K562 (cell line): ENCODE results near the gene SLC30A1. TPM values are rescaled to one million over a fixed set of nuclear protein-coding genes. Genes with fewer than 3 reads are reported as not detected.
A peak's percentile ranks its signal among the peaks of the same experiment; 100 is the strongest.

Experiments used
- BRCA1 ChIP-seq, 2 experiments: fragments of 450-650 bp in 1 of 2; sonication (generic) in 1 of 2; formaldehyde crosslinking in 1 of 2; IDR thresholded peaks; 2 replicates each; pipeline versions ENCODE4 v1.5.0 to v1.6.1; 2017 to 2020; ENCODE audit warnings: mild to moderate bottlenecking in 1 of 2, missing genetic modification reagents in 1 of 2
- CBFA2T2 ChIP-seq: fragments of 450-650 bp; conservative IDR thresholded peaks from 2 replicates; pipeline ENCODE4 v1.6.1; 2017; ENCODE audit warnings: mild to moderate bottlenecking
- GATAD2B ChIP-seq: fragments of 450-650 bp; IDR thresholded peaks from 2 replicates; pipeline ENCODE4 v1.6.1; 2017; ENCODE audit warnings: mild to moderate bottlenecking, borderline replicate concordance
- HEY1 ChIP-seq: fragments of 250-450 bp; sonication (Bioruptor Pico); IDR thresholded peaks from 2 replicates; pipeline ENCODE4 v1.5.0; 2020; ENCODE audit warnings: mild to moderate bottlenecking, moderate library complexity, borderline replicate concordance
- JUND ChIP-seq, 2 experiments: IDR thresholded peaks; 2 replicates in 1 of 2; 3 replicates in 1 of 2; pipeline ENCODE4 v1.6.1; 2011; ENCODE audit warnings: borderline replicate concordance in 2 of 2, low read depth in 2 of 2, low read length in 2 of 2, improper control_type of control experiment in 1 of 2, missing biosample characterization in 1 of 2, missing genetic modification characterization in 1 of 2, missing genetic modification reagents in 1 of 2
- KAT8 ChIP-seq: fragments of 450-650 bp; IDR thresholded peaks from 2 replicates; pipeline ENCODE4 v1.6.1; 2016; ENCODE audit warnings: low read depth, mild to moderate bottlenecking
- NFE2L1 ChIP-seq: fragments of 450-650 bp; IDR thresholded peaks from 2 replicates; pipeline ENCODE4 v1.6.1; 2016; ENCODE audit warnings: missing genetic modification characterization, low read depth, mild to moderate bottlenecking, missing compliant biosample characterization, moderate library complexity, borderline replicate concordance
- PCBP1 ChIP-seq: fragments of 200-400 bp; formaldehyde crosslinking; IDR thresholded peaks from 2 replicates; pipeline ENCODE4 v1.6.1; 2018; ENCODE audit warnings: mild to moderate bottlenecking, low read depth, low read length; ENCODE audit not compliant: poor library complexity, severe bottlenecking
- SMC3 ChIP-seq: conservative IDR thresholded peaks from 2 replicates; pipeline ENCODE4 v1.6.1; 2011; ENCODE audit warnings: low read depth, low read length, improper control_type of control experiment; ENCODE audit not compliant: insufficient read depth
- U2AF1 ChIP-seq: fragments of 200-400 bp; formaldehyde crosslinking; optimal IDR thresholded peaks from 2 replicates; pipeline ENCODE3; 2017; ENCODE audit warnings: mild to moderate bottlenecking, low read depth, low read length, moderate library complexity
- ZBTB8A ChIP-seq: fragments of 450-650 bp; IDR thresholded peaks from 2 replicates; pipeline ENCODE4 v1.6.1; 2018; ENCODE audit warnings: mild to moderate bottlenecking, moderate library complexity; ENCODE audit not compliant: partially characterized antibody
- ZNF143 ChIP-seq: sonication (generic); formaldehyde crosslinking; IDR thresholded peaks from 2 replicates; pipeline ENCODE4 v1.9.0; 2022; ENCODE audit warnings: mild to moderate bottlenecking, missing genetic modification reagents
- ZNF445 ChIP-seq: fragments of 250-450 bp; sonication (Bioruptor Pico); IDR thresholded peaks from 2 replicates; pipeline ENCODE4 v1.4.0; 2020; ENCODE audit warnings: low read depth, mild to moderate bottlenecking, moderate library complexity
- polyA plus RNA-seq, 8 experiments: library from polyadenylated mRNA; depleted of rRNA in 4 of 8; stranded (reverse) in 5 of 8; unstranded in 3 of 8; fragments of >200 nt; fragmentation: Nextera tagmentation in 2 of 8; fragmentation: Illumina TruSeq in 1 of 8; extraction: Ambion mirVana in 2 of 8; extraction: Trizol in 1 of 8; gene quantifications; 2 replicates each; pipeline versions ENCODE4 v1.2.1 to v1.2.3, GENCODE V29; 2011 to 2014; ENCODE audit warnings: inconsistent platforms in 1 of 8, missing spikeins in 1 of 8
- total RNA-seq, 7 experiments: library from RNA; depleted of rRNA in 6 of 7; stranded (reverse); fragments of >200 nt in 6 of 7; fragmentation: Illumina TruSeq in 2 of 7; extraction: Trizol in 2 of 7; gene quantifications; 2 replicates each; pipeline versions ENCODE4 v1.2.1 to v1.2.3, GENCODE V29; 2011 to 2021; ENCODE audit warnings: low replicate concordance in 1 of 7
- TF ChIP-seq, protein P1 (sequence below): fragments of 200-800 bp; sonication (Bioruptor generic); IDR thresholded peaks from 2 replicates; pipeline ENCODE4 v1.6.1; 2016; ENCODE audit warnings: missing genetic modification characterization, missing compliant biosample characterization
- TF ChIP-seq, protein P2 (sequence below): fragments of 250-450 bp; sonication (Bioruptor Pico); IDR thresholded peaks from 2 replicates; pipeline ENCODE4 v1.4.0; 2020; ENCODE audit warnings: borderline replicate concordance
- TF ChIP-seq, protein P3 (sequence below): sonication (generic); formaldehyde crosslinking; IDR thresholded peaks from 2 replicates; pipeline ENCODE4 v1.8.1; 2023; ENCODE audit warnings: mild to moderate bottlenecking, missing genetic modification reagents
- TF ChIP-seq, protein P4 (sequence below): sonication (generic); formaldehyde crosslinking; IDR thresholded peaks from 2 replicates; pipeline ENCODE4 v1.8.0; 2022; ENCODE audit warnings: mild to moderate bottlenecking, missing genetic modification reagents

SLC30A1 gene
- total and polyA plus RNA-seq, 9 of the 15 experiments (the other 6 are each of a cell fraction or from before 2014, with no cell fraction given), result 4.1 to 14.4 (median 6.6) TPM

DNA sequence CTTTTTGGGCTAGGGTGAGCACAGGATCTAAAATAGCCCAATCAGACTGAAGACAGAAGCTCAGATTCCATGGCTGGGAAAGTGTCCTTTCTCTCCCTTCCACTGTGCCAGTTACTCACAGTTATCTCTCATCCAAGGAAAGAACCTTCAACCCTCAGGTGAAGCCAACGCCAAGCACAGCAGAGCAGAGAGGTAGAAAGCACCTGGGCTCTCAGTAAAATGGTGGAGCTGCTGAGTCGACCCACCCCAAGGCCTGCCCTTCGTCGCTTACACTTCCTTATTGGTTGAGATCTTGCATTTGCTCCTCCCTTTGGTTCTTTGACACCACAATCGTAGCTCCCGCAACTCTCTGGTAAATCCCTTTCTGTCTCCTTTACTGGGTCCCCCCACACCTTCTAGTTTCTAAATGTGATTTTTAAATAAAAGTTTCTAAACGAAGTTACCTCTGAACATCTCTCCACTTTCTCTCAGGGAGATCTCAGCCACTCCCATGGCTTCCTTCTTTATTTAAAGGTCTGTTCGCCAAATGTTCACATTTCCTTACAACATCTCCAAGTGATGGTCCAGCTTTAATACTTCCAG lies 27.5 kb upstream of the SLC30A1 start (continued):
- TF ChIP-seq, protein P1, sequence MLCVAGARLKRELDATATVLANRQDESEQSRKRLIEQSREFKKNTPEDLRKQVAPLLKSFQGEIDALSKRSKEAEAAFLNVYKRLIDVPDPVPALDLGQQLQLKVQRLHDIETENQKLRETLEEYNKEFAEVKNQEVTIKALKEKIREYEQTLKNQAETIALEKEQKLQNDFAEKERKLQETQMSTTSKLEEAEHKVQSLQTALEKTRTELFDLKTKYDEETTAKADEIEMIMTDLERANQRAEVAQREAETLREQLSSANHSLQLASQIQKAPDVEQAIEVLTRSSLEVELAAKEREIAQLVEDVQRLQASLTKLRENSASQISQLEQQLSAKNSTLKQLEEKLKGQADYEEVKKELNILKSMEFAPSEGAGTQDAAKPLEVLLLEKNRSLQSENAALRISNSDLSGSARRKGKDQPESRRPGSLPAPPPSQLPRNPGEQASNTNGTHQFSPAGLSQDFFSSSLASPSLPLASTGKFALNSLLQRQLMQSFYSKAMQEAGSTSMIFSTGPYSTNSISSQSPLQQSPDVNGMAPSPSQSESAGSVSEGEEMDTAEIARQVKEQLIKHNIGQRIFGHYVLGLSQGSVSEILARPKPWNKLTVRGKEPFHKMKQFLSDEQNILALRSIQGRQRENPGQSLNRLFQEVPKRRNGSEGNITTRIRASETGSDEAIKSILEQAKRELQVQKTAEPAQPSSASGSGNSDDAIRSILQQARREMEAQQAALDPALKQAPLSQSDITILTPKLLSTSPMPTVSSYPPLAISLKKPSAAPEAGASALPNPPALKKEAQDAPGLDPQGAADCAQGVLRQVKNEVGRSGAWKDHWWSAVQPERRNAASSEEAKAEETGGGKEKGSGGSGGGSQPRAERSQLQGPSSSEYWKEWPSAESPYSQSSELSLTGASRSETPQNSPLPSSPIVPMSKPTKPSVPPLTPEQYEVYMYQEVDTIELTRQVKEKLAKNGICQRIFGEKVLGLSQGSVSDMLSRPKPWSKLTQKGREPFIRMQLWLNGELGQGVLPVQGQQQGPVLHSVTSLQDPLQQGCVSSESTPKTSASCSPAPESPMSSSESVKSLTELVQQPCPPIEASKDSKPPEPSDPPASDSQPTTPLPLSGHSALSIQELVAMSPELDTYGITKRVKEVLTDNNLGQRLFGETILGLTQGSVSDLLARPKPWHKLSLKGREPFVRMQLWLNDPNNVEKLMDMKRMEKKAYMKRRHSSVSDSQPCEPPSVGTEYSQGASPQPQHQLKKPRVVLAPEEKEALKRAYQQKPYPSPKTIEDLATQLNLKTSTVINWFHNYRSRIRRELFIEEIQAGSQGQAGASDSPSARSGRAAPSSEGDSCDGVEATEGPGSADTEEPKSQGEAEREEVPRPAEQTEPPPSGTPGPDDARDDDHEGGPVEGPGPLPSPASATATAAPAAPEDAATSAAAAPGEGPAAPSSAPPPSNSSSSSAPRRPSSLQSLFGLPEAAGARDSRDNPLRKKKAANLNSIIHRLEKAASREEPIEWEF (CRISPR knock-in tag), result no peak
- TF ChIP-seq ZNF445 (CRISPR knock-in tag) (no peak), HEY1 (CRISPR knock-in tag) (no peak), ZNF143 (no peak), U2AF1 (no peak), KAT8 (peak; percentile 83; the same call in 1 of the 2 replicates), SMC3 (0 out of 2 replicates have a peak, but pooled peaks have one; percentile 13), NFE2L1 (tag) (no peak), PCBP1 (no peak), BRCA1 (IDR thresholded peaks at IDR 0.05) (no peak), BRCA1 (CRISPR knock-in tag; IDR thresholded peaks at IDR 0.05) (no peak), GATAD2B (0 out of 2 replicates have a peak, but pooled peaks have one; percentile 7), CBFA2T2 (no peak), ZBTB8A (no peak), JUND (IDR thresholded peaks at IDR 0.05; ENCODE audit: borderline replicate concordance, low read depth, low read length) (no peak; the same call in 1 of the 2 replicates), JUND (tag; IDR thresholded peaks at IDR 0.05; ENCODE audit: borderline replicate concordance, low read depth, low read length) (peak; percentile 43; the same call in 1 of the 3 replicates)
- TF ChIP-seq, protein P2, sequence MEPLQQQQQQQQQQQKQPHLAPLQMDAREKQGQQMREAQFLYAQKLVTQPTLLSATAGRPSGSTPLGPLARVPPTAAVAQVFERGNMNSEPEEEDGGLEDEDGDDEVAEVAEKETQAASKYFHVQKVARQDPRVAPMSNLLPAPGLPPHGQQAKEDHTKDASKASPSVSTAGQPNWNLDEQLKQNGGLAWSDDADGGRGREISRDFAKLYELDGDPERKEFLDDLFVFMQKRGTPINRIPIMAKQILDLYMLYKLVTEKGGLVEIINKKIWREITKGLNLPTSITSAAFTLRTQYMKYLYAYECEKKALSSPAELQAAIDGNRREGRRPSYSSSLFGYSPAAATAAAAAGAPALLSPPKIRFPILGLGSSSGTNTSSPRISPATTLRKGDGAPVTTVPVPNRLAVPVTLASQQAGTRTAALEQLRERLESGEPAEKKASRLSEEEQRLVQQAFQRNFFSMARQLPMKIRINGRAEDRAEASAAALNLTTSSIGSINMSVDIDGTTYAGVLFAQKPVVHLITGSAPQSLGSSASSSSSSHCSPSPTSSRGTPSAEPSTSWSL (CRISPR knock-in tag), result no peak
- TF ChIP-seq, protein P3, sequence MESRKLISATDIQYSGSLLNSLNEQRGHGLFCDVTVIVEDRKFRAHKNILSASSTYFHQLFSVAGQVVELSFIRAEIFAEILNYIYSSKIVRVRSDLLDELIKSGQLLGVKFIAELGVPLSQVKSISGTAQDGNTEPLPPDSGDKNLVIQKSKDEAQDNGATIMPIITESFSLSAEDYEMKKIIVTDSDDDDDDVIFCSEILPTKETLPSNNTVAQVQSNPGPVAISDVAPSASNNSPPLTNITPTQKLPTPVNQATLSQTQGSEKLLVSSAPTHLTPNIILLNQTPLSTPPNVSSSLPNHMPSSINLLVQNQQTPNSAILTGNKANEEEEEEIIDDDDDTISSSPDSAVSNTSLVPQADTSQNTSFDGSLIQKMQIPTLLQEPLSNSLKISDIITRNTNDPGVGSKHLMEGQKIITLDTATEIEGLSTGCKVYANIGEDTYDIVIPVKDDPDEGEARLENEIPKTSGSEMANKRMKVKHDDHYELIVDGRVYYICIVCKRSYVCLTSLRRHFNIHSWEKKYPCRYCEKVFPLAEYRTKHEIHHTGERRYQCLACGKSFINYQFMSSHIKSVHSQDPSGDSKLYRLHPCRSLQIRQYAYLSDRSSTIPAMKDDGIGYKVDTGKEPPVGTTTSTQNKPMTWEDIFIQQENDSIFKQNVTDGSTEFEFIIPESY, result no peak
- TF ChIP-seq, protein P4, sequence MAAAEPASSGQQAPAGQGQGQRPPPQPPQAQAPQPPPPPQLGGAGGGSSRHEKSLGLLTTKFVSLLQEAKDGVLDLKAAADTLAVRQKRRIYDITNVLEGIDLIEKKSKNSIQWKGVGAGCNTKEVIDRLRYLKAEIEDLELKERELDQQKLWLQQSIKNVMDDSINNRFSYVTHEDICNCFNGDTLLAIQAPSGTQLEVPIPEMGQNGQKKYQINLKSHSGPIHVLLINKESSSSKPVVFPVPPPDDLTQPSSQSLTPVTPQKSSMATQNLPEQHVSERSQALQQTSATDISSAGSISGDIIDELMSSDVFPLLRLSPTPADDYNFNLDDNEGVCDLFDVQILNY (CRISPR knock-in tag), result no peak
